ENCODE results near the gene AGPAT4. TPM values are rescaled to one million over a fixed set of nuclear protein-coding genes. Genes with fewer than 3 reads are reported as not detected.

The AGPAT4 gene
- total and polyA plus RNA-seq, 2 experiments from 2014 or later: 10.6 to 11.8 TPM

DNA sequence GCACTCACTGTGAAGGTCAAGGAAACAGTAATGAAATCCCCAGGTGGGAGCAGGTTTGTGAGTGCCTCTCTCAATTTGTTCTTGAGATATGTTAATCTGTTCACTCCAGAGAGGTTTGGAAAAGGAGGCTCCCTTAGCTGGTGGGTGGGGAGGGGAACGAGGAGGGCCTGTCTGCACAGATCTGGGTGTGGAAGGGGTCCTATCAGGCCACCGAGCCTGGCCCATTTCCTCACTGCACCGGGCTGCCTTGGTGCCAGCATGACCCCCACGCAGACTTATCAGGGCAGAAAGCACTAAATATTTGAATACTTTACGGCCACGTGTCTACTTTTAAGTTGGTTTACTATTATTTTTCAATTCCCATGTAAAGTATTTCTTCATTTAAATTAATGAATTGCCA lies 8.3 kb downstream of the AGPAT4 start:
- TF ChIP-seq EZH2phosphoT487 (IDR thresholded peaks at IDR 0.05; ENCODE audit: low read depth, severe bottlenecking, unreplicated experiment) (no peak), EZH2 (IDR thresholded peaks at IDR 0.05; ENCODE audit: borderline replicate concordance) (no peak)
- TF ChIP-seq, protein P1, sequence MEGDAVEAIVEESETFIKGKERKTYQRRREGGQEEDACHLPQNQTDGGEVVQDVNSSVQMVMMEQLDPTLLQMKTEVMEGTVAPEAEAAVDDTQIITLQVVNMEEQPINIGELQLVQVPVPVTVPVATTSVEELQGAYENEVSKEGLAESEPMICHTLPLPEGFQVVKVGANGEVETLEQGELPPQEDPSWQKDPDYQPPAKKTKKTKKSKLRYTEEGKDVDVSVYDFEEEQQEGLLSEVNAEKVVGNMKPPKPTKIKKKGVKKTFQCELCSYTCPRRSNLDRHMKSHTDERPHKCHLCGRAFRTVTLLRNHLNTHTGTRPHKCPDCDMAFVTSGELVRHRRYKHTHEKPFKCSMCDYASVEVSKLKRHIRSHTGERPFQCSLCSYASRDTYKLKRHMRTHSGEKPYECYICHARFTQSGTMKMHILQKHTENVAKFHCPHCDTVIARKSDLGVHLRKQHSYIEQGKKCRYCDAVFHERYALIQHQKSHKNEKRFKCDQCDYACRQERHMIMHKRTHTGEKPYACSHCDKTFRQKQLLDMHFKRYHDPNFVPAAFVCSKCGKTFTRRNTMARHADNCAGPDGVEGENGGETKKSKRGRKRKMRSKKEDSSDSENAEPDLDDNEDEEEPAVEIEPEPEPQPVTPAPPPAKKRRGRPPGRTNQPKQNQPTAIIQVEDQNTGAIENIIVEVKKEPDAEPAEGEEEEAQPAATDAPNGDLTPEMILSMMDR (IDR thresholded peaks at IDR 0.05; ENCODE audit: poor library complexity): no peak
- no peak overlapping the region for H2AFZ ChIP-seq
- H3K79me2 ChIP-seq: peaks cover 26% of the 10 kb centered on the region
- H3K4me1 ChIP-seq (ENCODE audit: insufficient read depth): no peaks in the 10 kb centered on the region
- H3K27me3 ChIP-seq: no peaks in the 10 kb centered on the region
- H3K9me2 ChIP-seq (replicated peaks; ENCODE audit: insufficient read depth): no peaks in the 10 kb centered on the region
- H3K27ac ChIP-seq: no peak overlapping the region
- no peak for DNase-seq (ENCODE audit: low spot score)
- H4K20me1 ChIP-seq (ENCODE audit: insufficient read depth, poor library complexity, severe bottlenecking): no peaks in the 10 kb centered on the region
- no peaks in the 10 kb centered on the region for H3K9me3 ChIP-seq (ENCODE audit: low read depth)
- H3K36me3 ChIP-seq (replicated peaks; ENCODE audit: insufficient read depth, low read depth): no peaks in the 10 kb centered on the region
- whole genome bisulfite sequencing (ENCODE audit: low lambda C conversion rate, missing lambda C conversion rate): 90% methylated on average over 6 of the region's 6 CpGs
- H3K4me2 ChIP-seq: no peak overlapping the region
- H3K4me3 ChIP-seq: no peak overlapping the region

DNA sequence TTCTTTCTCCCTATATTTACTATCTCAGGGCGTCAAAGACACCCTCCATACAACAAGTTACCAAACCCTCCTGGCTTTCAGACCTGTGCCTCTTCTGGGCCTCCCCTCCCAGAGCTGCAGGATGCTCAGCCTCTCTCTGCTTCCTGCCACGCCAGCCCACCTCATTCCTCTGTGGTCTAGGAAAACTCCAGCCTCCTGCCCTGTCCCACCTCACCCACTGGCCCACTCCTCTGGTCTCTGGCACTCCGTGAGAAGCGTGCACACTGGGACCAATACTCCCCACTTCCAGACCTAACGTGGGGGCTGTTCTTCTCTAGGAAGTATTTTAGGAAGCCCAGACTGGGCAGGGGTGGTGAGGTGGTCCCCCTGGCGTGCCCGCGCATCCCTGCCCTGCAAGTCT lies 9.7 kb downstream of the AGPAT4 start:
- over 99% methylated on average over 8 of the region's 8 CpGs for WGBS (ENCODE audit: low lambda C conversion rate, missing lambda C conversion rate)

DNA sequence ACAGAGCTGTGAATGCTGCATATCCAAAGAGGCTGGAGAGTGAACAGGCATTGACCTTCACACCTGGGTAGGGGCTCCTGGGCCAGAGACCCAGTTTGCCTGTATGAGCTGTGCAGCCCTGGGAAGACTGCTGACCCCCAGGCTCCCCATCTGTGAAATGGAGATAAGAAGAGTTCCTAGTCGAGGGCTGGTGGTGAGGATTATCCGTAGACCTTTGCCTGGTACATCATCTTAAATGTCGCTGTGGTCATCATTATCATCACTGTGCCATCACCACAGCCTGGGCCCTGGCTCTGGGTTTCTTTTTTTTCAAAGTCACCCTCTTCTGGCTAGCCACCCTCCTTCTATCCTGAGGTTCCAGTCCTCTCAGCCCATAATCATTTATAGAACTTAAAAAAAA lies 12.0 kb downstream of the AGPAT4 start:
- no peaks in the 10 kb centered on the region for H3K9me2 ChIP-seq (replicated peaks; ENCODE audit: insufficient read depth)
- no peak for TF ChIP-seq EZH2 (IDR thresholded peaks at IDR 0.05; ENCODE audit: borderline replicate concordance)
- TF ChIP-seq EZH2phosphoT487 (IDR thresholded peaks at IDR 0.05; ENCODE audit: low read depth, severe bottlenecking, unreplicated experiment): no peak
- TF ChIP-seq, protein P1 (IDR thresholded peaks at IDR 0.05; ENCODE audit: poor library complexity): no peak
- no peak overlapping the region for H3K27ac ChIP-seq
- H2AFZ ChIP-seq: no peak overlapping the region
- H3K4me1 ChIP-seq (ENCODE audit: insufficient read depth): no peaks in the 10 kb centered on the region
- H3K9me3 ChIP-seq (ENCODE audit: low read depth): no peaks in the 10 kb centered on the region
- WGBS (ENCODE audit: low lambda C conversion rate, missing lambda C conversion rate): 79% methylated on average over 3 of the region's 3 CpGs
- no peaks in the 10 kb centered on the region for H4K20me1 ChIP-seq (ENCODE audit: insufficient read depth, poor library complexity, severe bottlenecking)
- no peaks in the 10 kb centered on the region for H3K27me3 ChIP-seq
- DNase-seq (ENCODE audit: low spot score): no peak
- no peaks in the 10 kb centered on the region for H3K36me3 ChIP-seq (replicated peaks; ENCODE audit: insufficient read depth, low read depth)
- no peak overlapping the region for H3K4me3 ChIP-seq
- H3K4me2 ChIP-seq: no peak overlapping the region
- peaks cover 7% of the 10 kb centered on the region for H3K79me2 ChIP-seq

More for the DNA sequence above, 9.7 kb downstream of the AGPAT4 start:
- Histone ChIP-seq H3K9me3 (ENCODE audit: low read depth) (no peaks in the 10 kb centered on the region), H4K20me1 (ENCODE audit: insufficient read depth, poor library complexity, severe bottlenecking) (no peaks in the 10 kb centered on the region), H3K27me3 (no peaks in the 10 kb centered on the region), H3K36me3 (replicated peaks; ENCODE audit: insufficient read depth, low read depth) (no peaks in the 10 kb centered on the region), H3K27ac (no peak overlapping the region), H3K79me2 (peaks cover 16% of the 10 kb centered on the region), H3K4me1 (ENCODE audit: insufficient read depth) (no peaks in the 10 kb centered on the region), H3K9me2 (replicated peaks; ENCODE audit: insufficient read depth) (no peaks in the 10 kb centered on the region), H3K4me2 (no peak overlapping the region), H3K4me3 (no peak overlapping the region), H2AFZ (no peak overlapping the region)
- TF ChIP-seq, protein P1 (IDR thresholded peaks at IDR 0.05; ENCODE audit: poor library complexity): no peak
- TF ChIP-seq EZH2phosphoT487 (IDR thresholded peaks at IDR 0.05; ENCODE audit: low read depth, severe bottlenecking, unreplicated experiment): no peak
- TF ChIP-seq EZH2 (IDR thresholded peaks at IDR 0.05; ENCODE audit: borderline replicate concordance): no peak
- no peak for DNase-seq (ENCODE audit: low spot score)

DNA sequence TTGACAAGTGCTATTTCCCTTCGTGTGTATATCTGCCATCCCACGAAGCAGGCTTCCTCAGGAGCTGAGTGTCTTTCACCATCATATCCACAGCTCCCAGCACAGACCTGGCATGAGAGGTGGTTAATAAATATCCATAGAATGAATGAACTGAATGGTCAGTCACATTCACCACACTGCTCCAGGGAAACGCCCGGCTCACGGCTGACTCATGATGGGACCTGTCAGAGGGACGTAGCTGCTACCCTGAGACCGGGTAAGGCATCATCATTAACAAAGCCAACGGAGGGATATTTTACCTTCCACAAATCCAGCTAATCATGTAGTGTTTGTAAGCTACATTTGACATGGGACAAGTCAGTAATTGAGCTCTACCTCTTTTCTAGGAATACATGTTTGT lies 12.5 kb downstream of the AGPAT4 start:
- Histone ChIP-seq H3K4me2 (no peak overlapping the region), H4K20me1 (ENCODE audit: insufficient read depth, poor library complexity, severe bottlenecking) (no peaks in the 10 kb centered on the region), H3K27ac (no peak overlapping the region), H2AFZ (no peak overlapping the region), H3K36me3 (replicated peaks; ENCODE audit: insufficient read depth, low read depth) (no peaks in the 10 kb centered on the region), H3K4me1 (ENCODE audit: insufficient read depth) (no peaks in the 10 kb centered on the region), H3K27me3 (no peaks in the 10 kb centered on the region), H3K9me2 (replicated peaks; ENCODE audit: insufficient read depth) (no peaks in the 10 kb centered on the region), H3K79me2 (peaks cover 7% of the 10 kb centered on the region), H3K9me3 (ENCODE audit: low read depth) (no peaks in the 10 kb centered on the region), H3K4me3 (no peak overlapping the region)
- TF ChIP-seq EZH2 (IDR thresholded peaks at IDR 0.05; ENCODE audit: borderline replicate concordance) (no peak), EZH2phosphoT487 (IDR thresholded peaks at IDR 0.05; ENCODE audit: low read depth, severe bottlenecking, unreplicated experiment) (no peak)
- TF ChIP-seq, protein P1 (IDR thresholded peaks at IDR 0.05; ENCODE audit: poor library complexity): no peak
- no peak for DNase-seq (ENCODE audit: low spot score)
- WGBS (ENCODE audit: low lambda C conversion rate, missing lambda C conversion rate): 87% methylated on average over 8 of the region's 8 CpGs

Measured in hepatocyte (in vitro differentiated cells).